Stimulated activated effector memory CD8-positive, alpha-beta T cell treated with anti-CD3 and anti-CD28 coated beads, Interleukin-12 subunit alpha, Interleukin-12 subunit beta, amount 100 ng/mL, for 72 hours (primary cell): ENCODE results near the gene ADAM12.

Experiments
- ATAC-seq: fragments of 150-1000 bp; cut with Tn5 transposase; 2 replicates; pipeline ENCODE4 v1.10.0; 2021
- DNase-seq, 2 donors: peaks; one replicate each; pipeline ENCODE4 v3.0.0; 2021 to 2022; ENCODE audit warnings: low spot score in 2 of 2
- H3K27ac Mint-ChIP-seq: one replicate; pipeline ENCODE4 v1.8.0; 2022; ENCODE audit warnings: mild to moderate bottlenecking, mixed read lengths
- H3K36me3 Mint-ChIP-seq: one replicate; pipeline ENCODE4 v1.8.0; 2022; ENCODE audit warnings: mild to moderate bottlenecking, mixed read lengths
- H3K4me1 Mint-ChIP-seq: one replicate; pipeline ENCODE4 v1.8.0; 2022; ENCODE audit warnings: mixed read lengths
- H3K4me3 Mint-ChIP-seq: one replicate; pipeline ENCODE4 v1.8.0; 2022; ENCODE audit warnings: mild to moderate bottlenecking, mixed read lengths
- H3K9me3 Mint-ChIP-seq: one replicate; pipeline ENCODE4 v1.8.0; 2022; ENCODE audit warnings: mixed read lengths

The ADAM12 gene

GRCh38 chr10:126127481-126128029, 260.7 kb downstream of the ADAM12 start:
- no peak for DNase-seq
- no peak overlapping the region for H3K4me3 Mint-ChIP-seq
- H3K4me1 Mint-ChIP-seq: peaks cover 6% of the 10 kb centered on the region
- no peak overlapping the region for H3K27ac Mint-ChIP-seq
- peaks cover 18% of the 10 kb centered on the region for H3K36me3 Mint-ChIP-seq
- no peaks in the 10 kb centered on the region for H3K9me3 Mint-ChIP-seq
- no peak for ATAC-seq

- Mint-ChIP-seq H3K36me3 (peaks cover 17% of the 10 kb centered on the region), H3K4me3 (no peak overlapping the region), H3K27ac (no peak overlapping the region), H3K4me1 (peaks cover 6% of the 10 kb centered on the region), H3K9me3 (no peaks in the 10 kb centered on the region)
- DNase-seq: no peak
- no peak for ATAC-seq
Measured at GRCh38 chr10:126126866-126127265, 261.4 kb downstream of the ADAM12 start.

GRCh38 chr10:126126023-126126422, 262.3 kb downstream of the ADAM12 start:
- peaks cover 17% of the 10 kb centered on the region for H3K36me3 Mint-ChIP-seq
- H3K9me3 Mint-ChIP-seq: no peaks in the 10 kb centered on the region
- DNase-seq (no peak), ATAC-seq (no peak)
- peaks cover 6% of the 10 kb centered on the region for H3K4me1 Mint-ChIP-seq
- H3K27ac Mint-ChIP-seq: no peak overlapping the region
- no peak overlapping the region for H3K4me3 Mint-ChIP-seq

- ATAC-seq: no peak
- Mint-ChIP-seq H3K4me1 (peaks cover 6% of the 10 kb centered on the region), H3K36me3 (peaks cover 14% of the 10 kb centered on the region), H3K4me3 (no peak overlapping the region), H3K9me3 (no peaks in the 10 kb centered on the region), H3K27ac (no peak overlapping the region)
- no peak for DNase-seq
Measured at GRCh38 chr10:126124668-126125349, 263.5 kb downstream of the ADAM12 start.

- H3K27ac Mint-ChIP-seq: no peak overlapping the region
- DNase-seq (no peak), ATAC-seq (no peak)
- peaks cover 8% of the 10 kb centered on the region for H3K36me3 Mint-ChIP-seq
- no peak overlapping the region for H3K4me3 Mint-ChIP-seq
- H3K9me3 Mint-ChIP-seq: no peaks in the 10 kb centered on the region
- H3K4me1 Mint-ChIP-seq: peaks cover 6% of the 10 kb centered on the region
Measured at GRCh38 chr10:126124046-126124445, 264.2 kb downstream of the ADAM12 start.

- no peak for ATAC-seq
- H3K27ac Mint-ChIP-seq: no peak overlapping the region
- H3K36me3 Mint-ChIP-seq: peaks cover 3% of the 10 kb centered on the region
Measured at GRCh38 chr10:126123466-126123865, 264.8 kb downstream of the ADAM12 start.

GRCh38 chr10:126122881-126123280, 265.4 kb downstream of the ADAM12 start:
- DNase-seq: no peak
- no peak overlapping the region for H3K4me3 Mint-ChIP-seq
- no peaks in the 10 kb centered on the region for H3K9me3 Mint-ChIP-seq
- no peak for ATAC-seq
- H3K4me1 Mint-ChIP-seq: no peaks in the 10 kb centered on the region
- no peak overlapping the region for H3K27ac Mint-ChIP-seq
- no peaks in the 10 kb centered on the region for H3K36me3 Mint-ChIP-seq

More at GRCh38 chr10:126123466-126123865, 264.8 kb downstream of the ADAM12 start:
- H3K4me3 Mint-ChIP-seq: no peak overlapping the region
- no peak for DNase-seq
- H3K4me1 Mint-ChIP-seq: peaks cover 3% of the 10 kb centered on the region
- H3K9me3 Mint-ChIP-seq: no peaks in the 10 kb centered on the region

- Mint-ChIP-seq H3K36me3 (peaks cover 2% of the 10 kb centered on the region), H3K4me1 (no peaks in the 10 kb centered on the region), H3K4me3 (no peak overlapping the region), H3K9me3 (no peaks in the 10 kb centered on the region), H3K27ac (no peak overlapping the region)
- DNase-seq (no peak), ATAC-seq (no peak)
Measured at GRCh38 chr10:126119599-126119998, 268.7 kb downstream of the ADAM12 start.

GRCh38 chr10:126118476-126118875, 269.8 kb downstream of the ADAM12 start:
- no peaks in the 10 kb centered on the region for H3K9me3 Mint-ChIP-seq
- H3K4me3 Mint-ChIP-seq: no peak overlapping the region
- no peak for ATAC-seq

GRCh38 chr10:126117196-126117595, 271.1 kb downstream of the ADAM12 start:
- H3K4me1 Mint-ChIP-seq: no peaks in the 10 kb centered on the region

More at GRCh38 chr10:126118476-126118875, 269.8 kb downstream of the ADAM12 start:
- Mint-ChIP-seq H3K36me3 (peaks cover 11% of the 10 kb centered on the region), H3K4me1 (no peaks in the 10 kb centered on the region), H3K27ac (no peak overlapping the region)
- DNase-seq: no peak

GRCh38 chr10:126115886-126116285, 272.4 kb downstream of the ADAM12 start:
- Mint-ChIP-seq H3K36me3 (peaks cover 23% of the 10 kb centered on the region), H3K27ac (no peak overlapping the region), H3K4me1 (no peaks in the 10 kb centered on the region), H3K4me3 (no peak overlapping the region), H3K9me3 (no peaks in the 10 kb centered on the region)
- DNase-seq (no peak), ATAC-seq (no peak)

More at GRCh38 chr10:126117196-126117595, 271.1 kb downstream of the ADAM12 start:
- H3K4me3 Mint-ChIP-seq: no peak overlapping the region
- H3K36me3 Mint-ChIP-seq: peaks cover 18% of the 10 kb centered on the region
- H3K27ac Mint-ChIP-seq: no peak overlapping the region
- ATAC-seq (no peak), DNase-seq (no peak)
- no peaks in the 10 kb centered on the region for H3K9me3 Mint-ChIP-seq

GRCh38 chr10:126114884-126115555, 273.3 kb downstream of the ADAM12 start:
- Mint-ChIP-seq H3K4me1 (no peaks in the 10 kb centered on the region), H3K9me3 (no peaks in the 10 kb centered on the region), H3K36me3 (peaks cover 28% of the 10 kb centered on the region), H3K27ac (no peak overlapping the region), H3K4me3 (no peak overlapping the region)
- ATAC-seq (no peak), DNase-seq (no peak)

GRCh38 chr10:126111516-126111915, 276.8 kb downstream of the ADAM12 start:
- H3K4me1 Mint-ChIP-seq: peaks cover 5% of the 10 kb centered on the region
- H3K27ac Mint-ChIP-seq: no peak overlapping the region
- H3K4me3 Mint-ChIP-seq: no peak overlapping the region
- H3K36me3 Mint-ChIP-seq: peaks cover 40% of the 10 kb centered on the region
- H3K9me3 Mint-ChIP-seq: no peaks in the 10 kb centered on the region
- ATAC-seq: no peak
- DNase-seq: no peak

GRCh38 chr10:126110489-126111180, 277.6 kb downstream of the ADAM12 start:
- DNase-seq (no peak), ATAC-seq (no peak)
- no peak overlapping the region for H3K27ac Mint-ChIP-seq
- H3K4me1 Mint-ChIP-seq: peaks cover 5% of the 10 kb centered on the region
- peaks cover 40% of the 10 kb centered on the region for H3K36me3 Mint-ChIP-seq
- H3K9me3 Mint-ChIP-seq: no peaks in the 10 kb centered on the region
- H3K4me3 Mint-ChIP-seq: no peak overlapping the region

GRCh38 chr10:126109893-126110292, 278.4 kb downstream of the ADAM12 start:
- Mint-ChIP-seq H3K36me3 (peaks cover 40% of the 10 kb centered on the region), H3K9me3 (no peaks in the 10 kb centered on the region), H3K4me1 (peaks cover 5% of the 10 kb centered on the region), H3K27ac (no peak overlapping the region), H3K4me3 (no peak overlapping the region)
- DNase-seq (no peak), ATAC-seq (no peak)
